Measurements from ENCODE around the gene KLHL17. TPM values are rescaled to one million over a fixed set of nuclear protein-coding genes. Genes with fewer than 3 reads are reported as not detected.

The KLHL17 gene
- total RNA-seq, 3 donors from 2014 or later (not counting 1 experiment from before 2014, with no cell fraction given) = 17.8 to 33.5 (median 22.4) TPM

DNA sequence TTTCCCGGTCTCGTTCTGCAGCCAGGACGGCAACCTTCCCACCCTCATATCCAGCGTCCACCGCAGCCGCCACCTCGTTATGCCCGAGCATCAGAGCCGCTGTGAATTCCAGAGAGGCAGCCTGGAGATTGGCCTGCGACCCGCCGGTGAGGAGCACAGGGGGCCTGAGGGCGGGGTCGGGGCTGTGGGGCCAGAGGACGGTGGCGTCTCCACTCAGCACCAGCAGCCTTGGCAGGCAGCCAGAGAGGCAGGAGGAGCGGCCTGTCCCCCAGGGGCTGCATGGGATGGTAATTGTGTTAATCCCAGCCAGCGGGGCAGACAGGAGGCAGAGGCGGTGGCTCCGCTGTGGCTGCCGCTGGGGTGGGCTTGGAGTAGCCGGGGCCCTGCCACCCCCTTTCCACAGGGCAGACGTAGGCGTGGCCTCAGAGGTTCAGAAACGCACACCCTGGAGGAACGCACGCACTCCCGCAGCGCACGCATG, 24.6 kb upstream of the KLHL17 start:
- DNase-seq (no peak), ATAC-seq (no peak)
- TF ChIP-seq, protein P1, sequence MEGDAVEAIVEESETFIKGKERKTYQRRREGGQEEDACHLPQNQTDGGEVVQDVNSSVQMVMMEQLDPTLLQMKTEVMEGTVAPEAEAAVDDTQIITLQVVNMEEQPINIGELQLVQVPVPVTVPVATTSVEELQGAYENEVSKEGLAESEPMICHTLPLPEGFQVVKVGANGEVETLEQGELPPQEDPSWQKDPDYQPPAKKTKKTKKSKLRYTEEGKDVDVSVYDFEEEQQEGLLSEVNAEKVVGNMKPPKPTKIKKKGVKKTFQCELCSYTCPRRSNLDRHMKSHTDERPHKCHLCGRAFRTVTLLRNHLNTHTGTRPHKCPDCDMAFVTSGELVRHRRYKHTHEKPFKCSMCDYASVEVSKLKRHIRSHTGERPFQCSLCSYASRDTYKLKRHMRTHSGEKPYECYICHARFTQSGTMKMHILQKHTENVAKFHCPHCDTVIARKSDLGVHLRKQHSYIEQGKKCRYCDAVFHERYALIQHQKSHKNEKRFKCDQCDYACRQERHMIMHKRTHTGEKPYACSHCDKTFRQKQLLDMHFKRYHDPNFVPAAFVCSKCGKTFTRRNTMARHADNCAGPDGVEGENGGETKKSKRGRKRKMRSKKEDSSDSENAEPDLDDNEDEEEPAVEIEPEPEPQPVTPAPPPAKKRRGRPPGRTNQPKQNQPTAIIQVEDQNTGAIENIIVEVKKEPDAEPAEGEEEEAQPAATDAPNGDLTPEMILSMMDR (IDR thresholded peaks at IDR 0.05) = no peak
- peaks cover 16% of the 10 kb centered on the region for H3K27me3 ChIP-seq (ENCODE audit: control insufficient read depth, insufficient read depth, low read length)
- H3K27ac ChIP-seq (ENCODE audit: low read length) = no peak overlapping the region
- intact Hi-C loops (cut with micrococcal nuclease) = no loop called here
- no peaks in the 10 kb centered on the region for H3K36me3 ChIP-seq (ENCODE audit: control insufficient read depth, insufficient read depth, low read length)
- Mint-ChIP-seq H3K27ac (no peak overlapping the region), H3K9me3 (no peaks in the 10 kb centered on the region), H3K36me3 (no peaks in the 10 kb centered on the region), H3K4me3 (no peak overlapping the region), H3K4me1 (peaks cover 6 to 13% of the 10 kb centered on the region in 2 donors), H3K27me3 (ENCODE audit: low read depth in 2 of 2) (peaks cover 18 to 35% of the 10 kb centered on the region in 2 donors)
- no peak overlapping the region for H3K4me3 ChIP-seq (ENCODE audit: low read length)
- H3K4me1 ChIP-seq (ENCODE audit: control insufficient read depth, insufficient read depth, low read length) = peaks cover 17% of the 10 kb centered on the region
- no peaks in the 10 kb centered on the region for H3K9me3 ChIP-seq (ENCODE audit: control insufficient read depth, insufficient read depth, low read length)
- 48% methylated on average over 30 of the region's 30 CpGs for WGBS (ENCODE audit: insufficient coverage)

DNA sequence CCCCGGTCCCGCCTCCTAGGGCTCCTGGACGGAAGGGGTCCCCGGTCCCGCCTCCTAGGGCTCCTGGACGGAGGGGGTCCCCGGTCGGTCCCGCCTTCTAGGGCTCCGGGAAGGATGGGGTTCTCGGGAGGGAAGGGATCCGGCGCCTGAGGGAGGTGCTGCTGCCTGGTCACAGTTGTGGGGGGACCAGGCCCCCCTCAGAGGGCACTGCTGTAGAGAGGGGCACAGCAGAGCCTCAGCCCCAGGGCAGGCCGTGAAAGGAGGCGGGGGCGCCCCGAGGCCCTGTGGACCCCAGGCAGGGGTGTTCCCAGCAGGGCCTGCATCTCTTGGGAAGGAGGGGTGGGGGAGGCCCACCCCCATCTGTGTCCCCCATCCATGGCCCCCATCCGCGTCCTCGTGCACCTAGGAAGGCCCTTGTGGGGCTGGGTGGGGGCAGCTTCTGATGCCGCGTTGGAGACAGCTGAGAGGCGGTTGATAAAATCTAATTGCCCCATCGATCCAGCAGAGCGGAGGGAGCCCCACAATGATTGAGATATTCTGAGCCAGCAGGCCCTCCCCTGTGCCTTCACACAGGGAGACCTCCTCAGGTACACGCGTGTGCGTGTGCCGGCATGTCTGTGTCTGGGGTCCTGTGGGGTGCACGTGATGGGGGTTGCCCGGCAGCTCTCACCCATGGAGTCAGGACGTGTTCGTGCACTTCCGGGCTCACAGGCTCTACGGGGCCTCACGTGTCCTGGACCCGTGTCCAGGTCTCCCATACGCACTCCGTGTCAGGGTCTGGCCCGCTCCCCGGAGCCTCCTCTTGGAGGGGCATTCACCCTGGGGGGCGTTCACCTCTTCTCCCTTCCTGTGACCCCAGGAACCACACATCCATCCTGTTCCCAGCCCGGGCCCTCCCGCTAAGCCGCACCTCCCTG, 23.8 kb upstream of the KLHL17 start:
- DNase-seq (no peak), ATAC-seq (no peak)
- peaks cover 24% of the 10 kb centered on the region for H3K27me3 ChIP-seq (ENCODE audit: control insufficient read depth, insufficient read depth, low read length)
- no peaks in the 10 kb centered on the region for H3K9me3 ChIP-seq (ENCODE audit: control insufficient read depth, insufficient read depth, low read length)
- TF ChIP-seq, protein P1 (IDR thresholded peaks at IDR 0.05) = no peak
- 91% methylated on average over 42 of the region's 45 CpGs for WGBS (ENCODE audit: insufficient coverage)
- H3K36me3 ChIP-seq (ENCODE audit: control insufficient read depth, insufficient read depth, low read length) = no peaks in the 10 kb centered on the region
- intact Hi-C loops (cut with micrococcal nuclease) = no loop called here
- Mint-ChIP-seq H3K27me3 (ENCODE audit: low read depth in 2 of 2) (peaks cover 18 to 33% of the 10 kb centered on the region in 2 donors), H3K36me3 (no peaks in the 10 kb centered on the region), H3K4me3 (no peak overlapping the region), H3K27ac (no peak overlapping the region), H3K4me1 (peaks cover 2 to 15% of the 10 kb centered on the region in 2 donors), H3K9me3 (no peaks in the 10 kb centered on the region)
- no peak overlapping the region for H3K27ac ChIP-seq (ENCODE audit: low read length)
- H3K4me3 ChIP-seq (ENCODE audit: low read length) = no peak overlapping the region
- peaks cover 23% of the 10 kb centered on the region for H3K4me1 ChIP-seq (ENCODE audit: control insufficient read depth, insufficient read depth, low read length)

DNA sequence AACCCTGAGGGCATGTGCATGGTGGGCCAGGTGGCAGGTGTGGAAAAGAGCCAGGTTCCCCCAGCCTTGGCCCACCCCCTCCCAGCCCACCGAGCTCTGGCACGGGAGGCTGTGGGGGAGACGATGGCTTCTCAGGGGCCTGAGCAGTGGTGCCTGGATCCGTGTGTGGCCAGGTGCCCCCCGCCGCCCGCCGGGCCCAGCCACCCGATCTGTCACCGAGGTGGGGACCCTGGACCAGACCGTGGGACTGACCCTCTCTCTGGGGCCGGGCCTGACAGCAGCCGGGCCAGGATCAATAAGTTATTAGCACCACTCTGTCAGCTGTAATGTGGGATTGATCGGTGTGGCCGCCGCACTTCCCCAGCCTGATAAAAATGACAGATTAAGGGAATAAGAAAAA, 22.9 kb upstream of the KLHL17 start:
- Histone ChIP-seq H3K27me3 (ENCODE audit: control insufficient read depth, insufficient read depth, low read length) (peaks cover 26% of the 10 kb centered on the region), H3K36me3 (ENCODE audit: control insufficient read depth, insufficient read depth, low read length) (no peaks in the 10 kb centered on the region), H3K4me1 (ENCODE audit: control insufficient read depth, insufficient read depth, low read length) (peaks cover 24% of the 10 kb centered on the region), H3K27ac (ENCODE audit: low read length) (no peak overlapping the region), H3K9me3 (ENCODE audit: control insufficient read depth, insufficient read depth, low read length) (no peaks in the 10 kb centered on the region), H3K4me3 (ENCODE audit: low read length) (no peak overlapping the region)
- TF ChIP-seq, protein P1 (IDR thresholded peaks at IDR 0.05) = no peak
- Mint-ChIP-seq H3K9me3 (no peaks in the 10 kb centered on the region), H3K4me1 (peaks cover 0 to 12% of the 10 kb centered on the region in 2 donors), H3K27me3 (ENCODE audit: low read depth in 2 of 2) (peaks cover 18 to 33% of the 10 kb centered on the region in 2 donors), H3K36me3 (no peaks in the 10 kb centered on the region), H3K4me3 (no peak overlapping the region), H3K27ac (no peak overlapping the region)
- intact Hi-C loops (cut with micrococcal nuclease) = no loop called here
- ATAC-seq = no peak
- 97% methylated on average over 16 of the region's 16 CpGs for WGBS (ENCODE audit: insufficient coverage)
- no peak for DNase-seq

Data from natural killer cell (primary cell).